Activated CD8-positive, alpha-beta T cell treated with anti-CD3 and anti-CD28 coated beads, Interleukin-2, amount 10 ng/mL, durations not matched to agents 7 days and 5 days (primary cell): ENCODE measurements around the gene PMFBP1. TPM values are rescaled to one million over a fixed set of nuclear protein-coding genes. Genes with fewer than 3 reads are reported as not detected.

ENCODE experiments used
- ATAC-seq: fragments of 150-1000 bp; cut with Tn5 transposase; one replicate; pipeline ENCODE4 v1.10.0; 2021; ENCODE audit warnings: moderate library complexity
- CTCF ChIA-PET: fragments of 350-600 bp; sonication (Branson Sonifier 250); formaldehyde crosslinking; loops from one replicate; lab custom pipeline; 2021; ENCODE audit warnings: antibody characterized with exemption; lab: Charles Lee
- POLR2A ChIA-PET: fragments of 350-600 bp; sonication (Branson Sonifier 250); formaldehyde crosslinking; loops from one replicate; lab custom pipeline; 2021; ENCODE audit warnings: antibody characterized with exemption; lab: Charles Lee
- DNase-seq: peaks from one replicate; pipeline ENCODE4 v3.0.0-alpha.2; 2020
- H3K27ac Mint-ChIP-seq: one replicate; pipeline ENCODE4 v1.8.0; 2021; ENCODE audit warnings: mild to moderate bottlenecking, mixed read lengths
- H3K27me3 Mint-ChIP-seq: one replicate; pipeline ENCODE4 v1.8.0; 2021; ENCODE audit warnings: low read depth, mixed read lengths
- H3K36me3 Mint-ChIP-seq: one replicate; pipeline ENCODE4 v1.8.0; 2021; ENCODE audit warnings: low read depth, mixed read lengths
- H3K4me1 Mint-ChIP-seq: one replicate; pipeline ENCODE4 v1.8.0; 2021; ENCODE audit warnings: low read depth, mixed read lengths
- H3K4me3 Mint-ChIP-seq: one replicate; pipeline ENCODE4 v1.8.0; 2021; ENCODE audit warnings: mild to moderate bottlenecking, mixed read lengths
- H3K9me3 Mint-ChIP-seq: one replicate; pipeline ENCODE4 v1.8.0; 2022; ENCODE audit warnings: mixed read lengths; ENCODE audit not compliant: insufficient read depth
- total RNA-seq, 2 experiments: library from RNA; stranded (reverse); gene quantifications; one replicate each; pipeline ENCODE4 v1.2.3, GENCODE V29; 2021

PMFBP1 gene
- total RNA-seq, 2 experiments from 2014 or later, result 2.9 to 5.2 TPM

- no peak for ATAC-seq
- CTCF ChIA-PET, result interaction anchor here (0.6 to 2.2 kb wide), 22 partner anchors 9 to 1753 kb away, joined by 3 to 20 read pairs (median 4); partner anchors contain the start of genes DHX38 and TXNL4B
- H3K9me3 Mint-ChIP-seq, result no peaks in the 10 kb centered on the region
- no peak overlapping the region for H3K4me3 Mint-ChIP-seq
- H3K27me3 Mint-ChIP-seq, result no peaks in the 10 kb centered on the region
- peak overlapping the region; percentile 36 for H3K27ac Mint-ChIP-seq
- H3K4me1 Mint-ChIP-seq, result peaks cover 13% of the 10 kb centered on the region
- no peak for DNase-seq
- POLR2A ChIA-PET, result no interaction called here
- H3K36me3 Mint-ChIP-seq, result no peaks in the 10 kb centered on the region
Observed at GRCh38 chr16:72125635-72126428, 46.1 kb downstream of the PMFBP1 start.

GRCh38 chr16:72124761-72125634, 47.0 kb downstream of the PMFBP1 start:
- POLR2A ChIA-PET, result no interaction called here
- Mint-ChIP-seq H3K9me3 (no peaks in the 10 kb centered on the region), H3K36me3 (no peaks in the 10 kb centered on the region), H3K4me3 (no peak overlapping the region), H3K27ac (peak overlapping the region; percentile 36), H3K4me1 (peaks cover 13% of the 10 kb centered on the region), H3K27me3 (no peaks in the 10 kb centered on the region)
- DNase-seq (peak; percentile 76), ATAC-seq (peak; percentile 79)
- CTCF ChIA-PET, result interaction anchor here (0.6 to 2.2 kb wide), 29 partner anchors 8 to 1754 kb away, joined by 3 to 20 read pairs (median 3); partner anchors contain the start of genes DHX38, PMFBP1 and TXNL4B

- ATAC-seq (no peak), DNase-seq (no peak)
- peak overlapping the region; percentile 22 for H3K27ac Mint-ChIP-seq
- H3K9me3 Mint-ChIP-seq, result no peaks in the 10 kb centered on the region
- no peaks in the 10 kb centered on the region for H3K36me3 Mint-ChIP-seq
- CTCF ChIA-PET, result interaction anchor here (0.7 to 2.2 kb wide), 17 partner anchors 8 to 728 kb away, joined by 3 to 20 read pairs (median 3); partner anchors contain the start of gene PMFBP1
- H3K4me3 Mint-ChIP-seq, result no peak overlapping the region
- H3K27me3 Mint-ChIP-seq, result no peaks in the 10 kb centered on the region
- peaks cover 13% of the 10 kb centered on the region for H3K4me1 Mint-ChIP-seq
- POLR2A ChIA-PET, result no interaction called here
Observed at GRCh38 chr16:72124148-72124547, 47.8 kb downstream of the PMFBP1 start.

GRCh38 chr16:72123426-72123825, 48.5 kb downstream of the PMFBP1 start:
- no peak overlapping the region for H3K4me3 Mint-ChIP-seq
- H3K27me3 Mint-ChIP-seq, result no peaks in the 10 kb centered on the region
- ChIA-PET POLR2A (no interaction called here), CTCF (interaction anchor here (2.2 kb wide), 1 partner anchor 344 kb away, joined by 20 read pairs; no protein-coding TSS in a partner anchor)
- no peaks in the 10 kb centered on the region for H3K36me3 Mint-ChIP-seq
- no peak overlapping the region for H3K27ac Mint-ChIP-seq
- H3K9me3 Mint-ChIP-seq, result no peaks in the 10 kb centered on the region
- no peak for ATAC-seq
- H3K4me1 Mint-ChIP-seq, result peaks cover 19% of the 10 kb centered on the region
- DNase-seq, result no peak

- Mint-ChIP-seq H3K4me3 (no peak overlapping the region), H3K27ac (no peak overlapping the region), H3K9me3 (no peaks in the 10 kb centered on the region), H3K27me3 (no peaks in the 10 kb centered on the region), H3K4me1 (peaks cover 24% of the 10 kb centered on the region), H3K36me3 (no peaks in the 10 kb centered on the region)
- ATAC-seq (no peak), DNase-seq (peak; percentile 9)
- ChIA-PET POLR2A (no interaction called here), CTCF (no interaction called here)
Observed at GRCh38 chr16:72122916-72123315, 49.0 kb downstream of the PMFBP1 start.

- no peaks in the 10 kb centered on the region for H3K9me3 Mint-ChIP-seq
- no peak for ATAC-seq
- no peaks in the 10 kb centered on the region for H3K36me3 Mint-ChIP-seq
- no peak overlapping the region for H3K27ac Mint-ChIP-seq
- ChIA-PET CTCF (no interaction called here), POLR2A (no interaction called here)
- no peaks in the 10 kb centered on the region for H3K27me3 Mint-ChIP-seq
- peaks cover 26% of the 10 kb centered on the region for H3K4me1 Mint-ChIP-seq
- H3K4me3 Mint-ChIP-seq, result no peak overlapping the region
- DNase-seq, result peak; percentile 16
Observed at GRCh38 chr16:72122308-72122707, 49.6 kb downstream of the PMFBP1 start.

GRCh38 chr16:72120026-72120425, 51.9 kb downstream of the PMFBP1 start:
- H3K36me3 Mint-ChIP-seq, result no peaks in the 10 kb centered on the region
- no peak overlapping the region for H3K27ac Mint-ChIP-seq
- H3K27me3 Mint-ChIP-seq, result no peaks in the 10 kb centered on the region
- no peak overlapping the region for H3K4me3 Mint-ChIP-seq
- peaks cover 20% of the 10 kb centered on the region for H3K4me1 Mint-ChIP-seq
- no peak for ATAC-seq
- ChIA-PET CTCF (no interaction called here), POLR2A (interaction anchor here (0.6 kb wide), 1 partner anchor 22 kb away, joined by 4 read pairs; no protein-coding TSS in a partner anchor)
- DNase-seq, result no peak
- H3K9me3 Mint-ChIP-seq, result no peaks in the 10 kb centered on the region

- no peaks in the 10 kb centered on the region for H3K27me3 Mint-ChIP-seq
- POLR2A ChIA-PET, result no interaction called here
- CTCF ChIA-PET, result no interaction called here
- H3K36me3 Mint-ChIP-seq, result peaks cover 33% of the 10 kb centered on the region
- no peak for ATAC-seq
- H3K4me1 Mint-ChIP-seq, result peaks cover 8% of the 10 kb centered on the region
- DNase-seq, result no peak
- no peaks in the 10 kb centered on the region for H3K9me3 Mint-ChIP-seq
- no peak overlapping the region for H3K4me3 Mint-ChIP-seq
- H3K27ac Mint-ChIP-seq, result no peak overlapping the region
Observed at GRCh38 chr16:72113616-72113945, 58.4 kb downstream of the PMFBP1 start.

- no peak for DNase-seq
- Mint-ChIP-seq H3K27ac (no peak overlapping the region), H3K36me3 (peaks cover 37% of the 10 kb centered on the region), H3K4me1 (peaks cover 3% of the 10 kb centered on the region), H3K4me3 (no peak overlapping the region), H3K27me3 (no peaks in the 10 kb centered on the region), H3K9me3 (no peaks in the 10 kb centered on the region)
- CTCF ChIA-PET, result no interaction called here
- no peak for ATAC-seq
- POLR2A ChIA-PET, result no interaction called here
Observed at GRCh38 chr16:72112906-72113615, 58.9 kb downstream of the PMFBP1 start.

- H3K27me3 Mint-ChIP-seq, result no peaks in the 10 kb centered on the region
- H3K36me3 Mint-ChIP-seq, result peaks cover 43% of the 10 kb centered on the region
- ATAC-seq, result no peak
- no peak overlapping the region for H3K4me3 Mint-ChIP-seq
- H3K27ac Mint-ChIP-seq, result no peak overlapping the region
- no peaks in the 10 kb centered on the region for H3K9me3 Mint-ChIP-seq
- DNase-seq, result no peak
- no peaks in the 10 kb centered on the region for H3K4me1 Mint-ChIP-seq
- ChIA-PET POLR2A (no interaction called here), CTCF (interaction anchor here (1.7 kb wide), 1 partner anchor 13 kb away, joined by 9 read pairs; no protein-coding TSS in a partner anchor)
Observed at GRCh38 chr16:72112452-72112792, 59.5 kb downstream of the PMFBP1 start.

GRCh38 chr16:72111657-72112451, 60.1 kb downstream of the PMFBP1 start:
- peaks cover 43% of the 10 kb centered on the region for H3K36me3 Mint-ChIP-seq
- no peaks in the 10 kb centered on the region for H3K27me3 Mint-ChIP-seq
- DNase-seq (no peak), ATAC-seq (no peak)
- ChIA-PET POLR2A (no interaction called here), CTCF (interaction anchor here (1.7 kb wide), 1 partner anchor 13 kb away, joined by 9 read pairs; no protein-coding TSS in a partner anchor)
- no peak overlapping the region for H3K27ac Mint-ChIP-seq
- no peaks in the 10 kb centered on the region for H3K9me3 Mint-ChIP-seq
- no peak overlapping the region for H3K4me3 Mint-ChIP-seq
- no peaks in the 10 kb centered on the region for H3K4me1 Mint-ChIP-seq
